GM19043 (cell line): ENCODE measurements around the gene B4GALNT2.
"Not testable (repeated sequence)": the region's sequence is repeated elsewhere in the genome, so short reads cannot be mapped to it uniquely, and the experiment has no call there.

Experiments used
- ATAC-seq: cut with Tn5 transposase; IDR thresholded peaks from one replicate; pipeline ENCODE4 v1.9.1; 2021; ENCODE audit warnings: low read depth; ENCODE audit not compliant: unreplicated experiment

B4GALNT2 gene

GRCh38 chr17:49132699-49133364 is at the start of gene B4GALNT2:
B4GALNT2 (plus strand) TSS chr17:49132769; CDS start chr17:49132793, 24 bp downstream.
- no peak for ATAC-seq

- ATAC-seq: not testable (repeated sequence)
Measured at GRCh38 chr17:49085046-49085445, 47.5 kb upstream of the B4GALNT2 start.

- ATAC-seq: no peak
Measured at GRCh38 chr17:49085565-49086315, 46.8 kb upstream of the B4GALNT2 start.

- no peak for ATAC-seq
Measured at GRCh38 chr17:49086316-49086605, 46.3 kb upstream of the B4GALNT2 start.

- ATAC-seq: no peak
Measured at GRCh38 chr17:49086649-49087048, 45.9 kb upstream of the B4GALNT2 start.

- ATAC-seq: no peak
Measured at GRCh38 chr17:49089094-49089493, 43.5 kb upstream of the B4GALNT2 start.

GRCh38 chr17:49090878-49091594 is 41.5 kb upstream of the B4GALNT2 start:
- no peak for ATAC-seq

- ATAC-seq: no peak
Measured at GRCh38 chr17:49093131-49093530, 39.4 kb upstream of the B4GALNT2 start.

GRCh38 chr17:49100601-49101000 is 32.0 kb upstream of the B4GALNT2 start:
- no peak for ATAC-seq

GRCh38 chr17:49101054-49101534 is 31.5 kb upstream of the B4GALNT2 start:
- ATAC-seq: no peak

GRCh38 chr17:49103360-49103759 is 29.2 kb upstream of the B4GALNT2 start:
- ATAC-seq: not testable (repeated sequence)

GRCh38 chr17:49104511-49105074 is 28.0 kb upstream of the B4GALNT2 start:
- no peak for ATAC-seq

GRCh38 chr17:49106321-49107210 is 26.0 kb upstream of the B4GALNT2 start:
- no peak for ATAC-seq

- no peak for ATAC-seq
Measured at GRCh38 chr17:49107211-49107557, 25.4 kb upstream of the B4GALNT2 start.

- ATAC-seq: no peak
Measured at GRCh38 chr17:49108318-49108717, 24.3 kb upstream of the B4GALNT2 start.

- ATAC-seq: no peak
Measured at GRCh38 chr17:49110509-49110908, 22.1 kb upstream of the B4GALNT2 start.

- ATAC-seq: no peak
Measured at GRCh38 chr17:49111934-49112333, 20.6 kb upstream of the B4GALNT2 start.

GRCh38 chr17:49112936-49113335 is 19.6 kb upstream of the B4GALNT2 start:
- no peak for ATAC-seq

GRCh38 chr17:49114703-49115102 is 17.9 kb upstream of the B4GALNT2 start:
- ATAC-seq: no peak

- ATAC-seq: no peak
Measured at GRCh38 chr17:49117587-49118230, 14.9 kb upstream of the B4GALNT2 start.
